Liver (tissue), 9 donors: ENCODE measurements around the gene ESRRA. TPM values are rescaled to one million over a fixed set of nuclear protein-coding genes. Genes with fewer than 3 reads are reported as not detected.

ENCODE experiments used
- DNase-seq: peaks from one replicate; pipeline ENCODE4 v3.0.0-alpha.2; 2017; ENCODE audit warnings: low spot score
- H3K27ac ChIP-seq, 2 donors: one replicate each; pipeline ENCODE4 v1.7.0; 2013; ENCODE audit warnings: inconsistent platforms in 2 of 2, low read length in 2 of 2, control low read depth in 1 of 2, low read depth in 1 of 2, mild to moderate bottlenecking in 1 of 2
- H3K27me3 ChIP-seq, 4 donors: one replicate each; pipeline versions ENCODE4 v1.6.1 to v1.7.0; 2013; ENCODE audit warnings: low read length in 3 of 4, inconsistent platforms in 1 of 4, mild to moderate bottlenecking in 1 of 4, moderate library complexity in 1 of 4; ENCODE audit not compliant: control insufficient read depth in 4 of 4, insufficient read depth in 4 of 4
- H3K36me3 ChIP-seq, 4 donors: one replicate each; pipeline versions ENCODE4 v1.6.1 to v1.7.0; 2013; ENCODE audit warnings: low read length in 3 of 4, mild to moderate bottlenecking in 3 of 4, low read depth in 1 of 4, moderate library complexity in 1 of 4; ENCODE audit not compliant: control insufficient read depth in 4 of 4, insufficient read depth in 3 of 4
- H3K4me1 ChIP-seq, 4 donors: one replicate each; pipeline versions ENCODE4 v1.6.1 to v1.7.0; 2013; ENCODE audit warnings: low read length in 3 of 4, mild to moderate bottlenecking in 3 of 4, moderate library complexity in 1 of 4; ENCODE audit not compliant: control insufficient read depth in 4 of 4, insufficient read depth in 4 of 4
- H3K4me3 ChIP-seq, 3 donors: one replicate each; pipeline versions ENCODE4 v1.6.1 to v1.7.0; 2013; ENCODE audit warnings: low read length in 3 of 3, control low read depth in 1 of 3, low read depth in 1 of 3, mild to moderate bottlenecking in 1 of 3
- H3K9ac ChIP-seq, 2 donors: one replicate each; pipeline ENCODE4 v1.7.0; 2013; ENCODE audit warnings: low read length in 2 of 2, mild to moderate bottlenecking in 2 of 2, moderate library complexity in 2 of 2, control low read depth in 1 of 2, low read depth in 1 of 2
- H3K9me3 ChIP-seq, 4 donors: one replicate each; pipeline versions ENCODE4 v1.6.1 to v1.7.0; 2013; ENCODE audit warnings: low read length in 3 of 4; ENCODE audit not compliant: control insufficient read depth in 4 of 4
- EGR1 ChIP-seq, 2 donors: IDR thresholded peaks; 2 replicates each; pipeline ENCODE4 v1.6.1; 2016 to 2018; ENCODE audit warnings: antibody characterized with exemption in 2 of 2, low read depth in 2 of 2
- FOXA1 ChIP-seq: IDR thresholded peaks from 2 replicates; pipeline ENCODE4 v1.6.1; 2016; ENCODE audit warnings: antibody characterized with exemption
- FOXA2 ChIP-seq: IDR thresholded peaks from 2 replicates; pipeline ENCODE4 v1.6.1; 2016; ENCODE audit warnings: antibody characterized with exemption
- GABPA ChIP-seq, 2 donors: IDR thresholded peaks in 1 of 2; conservative IDR thresholded peaks in 1 of 2; 2 replicates each; pipeline ENCODE4 v1.6.1; 2016; ENCODE audit warnings: antibody characterized with exemption in 2 of 2, mild to moderate bottlenecking in 1 of 2, moderate library complexity in 1 of 2
- HNF4A ChIP-seq, 2 donors: conservative IDR thresholded peaks; 2 replicates each; pipeline ENCODE4 v1.6.1; 2016; ENCODE audit warnings: antibody characterized with exemption in 2 of 2, mild to moderate bottlenecking in 2 of 2
- HNF4G ChIP-seq: IDR thresholded peaks from 2 replicates; pipeline ENCODE4 v1.6.1; 2016; ENCODE audit warnings: antibody characterized with exemption
- JUND ChIP-seq, 2 donors: IDR thresholded peaks; 2 replicates each; pipeline ENCODE4 v1.6.1; 2016; ENCODE audit warnings: antibody characterized with exemption in 2 of 2
- NR2F2 ChIP-seq: IDR thresholded peaks from 2 replicates; pipeline ENCODE4 v1.6.1; 2016; ENCODE audit warnings: antibody characterized with exemption
- RAD21 ChIP-seq, 2 donors: IDR thresholded peaks; 2 replicates each; pipeline ENCODE4 v1.6.1; 2016; ENCODE audit warnings: antibody characterized with exemption in 2 of 2, mild to moderate bottlenecking in 2 of 2
- RXRA ChIP-seq, 2 donors: IDR thresholded peaks; 2 replicates each; pipeline ENCODE4 v1.6.1; 2017 to 2018; ENCODE audit warnings: antibody characterized with exemption in 2 of 2, mild to moderate bottlenecking in 1 of 2
- SP1 ChIP-seq: IDR thresholded peaks from 2 replicates; pipeline ENCODE4 v1.6.1; 2018; ENCODE audit warnings: antibody characterized with exemption, mild to moderate bottlenecking
- TAF1 ChIP-seq: conservative IDR thresholded peaks from 2 replicates; pipeline ENCODE4 v1.6.1; 2016; ENCODE audit warnings: antibody characterized with exemption, mild to moderate bottlenecking
- YY1 ChIP-seq: IDR thresholded peaks from 2 replicates; pipeline ENCODE4 v1.6.1; 2016; ENCODE audit warnings: antibody characterized with exemption, mild to moderate bottlenecking
- WGBS: extraction: QIAGEN DNeasy Blood & Tissue Kit; methylation state at CpG from one replicate; pipeline ENCODE4 v1.1.7; 2013; 5-methylcytosine and 5-hydroxymethylcytosine counted together
- polyA plus RNA-seq, 2 donors: library from polyadenylated mRNA; stranded (reverse) in 1 of 2; unstranded in 1 of 2; fragments of 200-250 nt in 1 of 2; fragments of >200 nt in 1 of 2; fragmentation: Nextera tagmentation in 1 of 2; extraction: Ambion mirVana in 1 of 2; gene quantifications; one replicate each; pipeline versions ENCODE4 v1.2.1 to v1.2.3, GENCODE V29; 2013 to 2015
- total RNA-seq, 2 donors: library from RNA; depleted of rRNA; stranded (reverse); fragments of >200 nt; gene quantifications; one replicate each; pipeline ENCODE4 v1.2.3, GENCODE V29; 2014
- TF ChIP-seq, protein P1 (sequence below): IDR thresholded peaks from 2 replicates; pipeline ENCODE4 v1.6.1; 2016; ENCODE audit warnings: antibody characterized with exemption
- TF ChIP-seq, protein P2 (sequence below): fragments of 150-350 bp; IDR thresholded peaks from 2 replicates; pipeline ENCODE4 v1.5.1; 2017; ENCODE audit warnings: improper control_type of control experiment, low read depth, low read length; ENCODE audit not compliant: missing input control
- TF ChIP-seq, protein P3 (sequence below): IDR thresholded peaks from 2 replicates; pipeline ENCODE4 v1.6.1; 2016; ENCODE audit warnings: antibody characterized with exemption
- TF ChIP-seq, protein P4 (sequence below): IDR thresholded peaks from 2 replicates; pipeline ENCODE4 v1.6.1; 2016; ENCODE audit warnings: antibody characterized with exemption, mild to moderate bottlenecking
- TF ChIP-seq, protein P5 (sequence below): IDR thresholded peaks from 2 replicates; pipeline ENCODE4 v1.6.1; 2016; ENCODE audit warnings: antibody characterized with exemption
- donor health status: healthy.
- donor health status: healthy.
- donor health status: healthy.
- donor health status: healthy.
- donor health status: healthy.

ESRRA gene
- total and polyA plus RNA-seq, 4 donors = 13.9 to 64.8 (median 37.5) TPM

DNA sequence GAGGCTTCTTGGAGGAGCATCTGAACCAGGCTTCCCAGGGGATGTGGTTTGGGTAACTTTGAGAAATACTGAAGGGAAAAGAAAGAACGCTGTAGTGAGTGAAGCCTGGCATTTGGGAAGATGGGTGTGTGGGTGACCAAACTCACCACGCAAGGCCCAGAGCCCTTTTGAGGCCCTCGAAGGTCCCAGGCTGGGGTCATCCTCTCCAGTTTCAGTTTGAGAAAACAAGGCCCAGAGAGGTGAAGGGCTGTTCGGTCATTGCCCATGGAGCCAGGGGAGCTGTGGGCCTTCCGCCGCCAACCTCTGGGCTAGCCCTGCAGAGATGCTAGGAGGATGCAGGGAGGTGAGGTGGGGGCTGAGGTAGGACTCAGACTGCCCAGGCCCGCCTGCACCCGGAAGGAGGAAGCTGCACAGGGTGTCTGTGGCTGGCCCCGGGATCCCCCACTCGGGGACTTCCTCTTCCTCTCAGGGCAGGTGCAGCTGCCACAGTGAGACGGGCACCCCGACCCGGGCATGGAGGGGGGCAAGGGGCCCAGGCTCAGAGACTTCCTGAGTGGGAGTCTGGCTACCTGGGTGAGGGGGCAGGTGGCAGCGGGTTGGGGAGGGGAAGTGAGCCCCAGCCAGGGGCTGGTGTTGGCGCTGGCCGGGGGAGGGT lies 34.6 kb downstream of the ESRRA start, which contains the start of gene CCDC88B:
Gene CCDC88B (plus strand): TSS at position 451 of the 655 bp plus-strand sequence. CDS start 63 bp downstream, at position 514.
- Histone ChIP-seq H3K9me3 (no peaks in the 10 kb centered on the region), H3K36me3 (no peaks in the 10 kb centered on the region), H3K9ac (no peak within 1 kb of the TSS), H3K4me1 (peaks cover 0 to 12% (median 7%) of the 10 kb centered on the region in 4 donors), H3K27ac (peak within 1 kb of the TSS; percentile 18 to 61), H3K4me3 (peak within 1 kb of the TSS in 1 of 3 donors; percentile 21), H3K27me3 (no peaks in the 10 kb centered on the region)
- WGBS = 74% methylated on average over 16 of the region's 16 CpGs
- no peak for DNase-seq
- TF ChIP-seq TAF1 = no peak
- no peak for TF ChIP-seq HNF4A (conservative IDR thresholded peaks at IDR 0.05)
- no peak for TF ChIP-seq FOXA1
- no peak for TF ChIP-seq EGR1 (IDR thresholded peaks at IDR 0.05; ENCODE audit: low read depth in 2 of 2)
- TF ChIP-seq HNF4G = no peak
- TF ChIP-seq, protein P1, sequence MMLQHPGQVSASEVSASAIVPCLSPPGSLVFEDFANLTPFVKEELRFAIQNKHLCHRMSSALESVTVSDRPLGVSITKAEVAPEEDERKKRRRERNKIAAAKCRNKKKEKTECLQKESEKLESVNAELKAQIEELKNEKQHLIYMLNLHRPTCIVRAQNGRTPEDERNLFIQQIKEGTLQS = no peak
- no peak for TF ChIP-seq JUND (IDR thresholded peaks at IDR 0.05)
- no peak for TF ChIP-seq YY1
- no peak for TF ChIP-seq SP1
- no peak for TF ChIP-seq RXRA (IDR thresholded peaks at IDR 0.05)
- TF ChIP-seq, protein P2, sequence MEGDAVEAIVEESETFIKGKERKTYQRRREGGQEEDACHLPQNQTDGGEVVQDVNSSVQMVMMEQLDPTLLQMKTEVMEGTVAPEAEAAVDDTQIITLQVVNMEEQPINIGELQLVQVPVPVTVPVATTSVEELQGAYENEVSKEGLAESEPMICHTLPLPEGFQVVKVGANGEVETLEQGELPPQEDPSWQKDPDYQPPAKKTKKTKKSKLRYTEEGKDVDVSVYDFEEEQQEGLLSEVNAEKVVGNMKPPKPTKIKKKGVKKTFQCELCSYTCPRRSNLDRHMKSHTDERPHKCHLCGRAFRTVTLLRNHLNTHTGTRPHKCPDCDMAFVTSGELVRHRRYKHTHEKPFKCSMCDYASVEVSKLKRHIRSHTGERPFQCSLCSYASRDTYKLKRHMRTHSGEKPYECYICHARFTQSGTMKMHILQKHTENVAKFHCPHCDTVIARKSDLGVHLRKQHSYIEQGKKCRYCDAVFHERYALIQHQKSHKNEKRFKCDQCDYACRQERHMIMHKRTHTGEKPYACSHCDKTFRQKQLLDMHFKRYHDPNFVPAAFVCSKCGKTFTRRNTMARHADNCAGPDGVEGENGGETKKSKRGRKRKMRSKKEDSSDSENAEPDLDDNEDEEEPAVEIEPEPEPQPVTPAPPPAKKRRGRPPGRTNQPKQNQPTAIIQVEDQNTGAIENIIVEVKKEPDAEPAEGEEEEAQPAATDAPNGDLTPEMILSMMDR = no peak
- no peak for TF ChIP-seq GABPA (IDR thresholded peaks at IDR 0.05 in 1 of 2, conservative IDR thresholded peaks at IDR 0.05 in 1 of 2)
- TF ChIP-seq, protein P3, sequence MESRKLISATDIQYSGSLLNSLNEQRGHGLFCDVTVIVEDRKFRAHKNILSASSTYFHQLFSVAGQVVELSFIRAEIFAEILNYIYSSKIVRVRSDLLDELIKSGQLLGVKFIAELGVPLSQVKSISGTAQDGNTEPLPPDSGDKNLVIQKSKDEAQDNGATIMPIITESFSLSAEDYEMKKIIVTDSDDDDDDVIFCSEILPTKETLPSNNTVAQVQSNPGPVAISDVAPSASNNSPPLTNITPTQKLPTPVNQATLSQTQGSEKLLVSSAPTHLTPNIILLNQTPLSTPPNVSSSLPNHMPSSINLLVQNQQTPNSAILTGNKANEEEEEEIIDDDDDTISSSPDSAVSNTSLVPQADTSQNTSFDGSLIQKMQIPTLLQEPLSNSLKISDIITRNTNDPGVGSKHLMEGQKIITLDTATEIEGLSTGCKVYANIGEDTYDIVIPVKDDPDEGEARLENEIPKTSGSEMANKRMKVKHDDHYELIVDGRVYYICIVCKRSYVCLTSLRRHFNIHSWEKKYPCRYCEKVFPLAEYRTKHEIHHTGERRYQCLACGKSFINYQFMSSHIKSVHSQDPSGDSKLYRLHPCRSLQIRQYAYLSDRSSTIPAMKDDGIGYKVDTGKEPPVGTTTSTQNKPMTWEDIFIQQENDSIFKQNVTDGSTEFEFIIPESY = no peak
- TF ChIP-seq, protein P4, sequence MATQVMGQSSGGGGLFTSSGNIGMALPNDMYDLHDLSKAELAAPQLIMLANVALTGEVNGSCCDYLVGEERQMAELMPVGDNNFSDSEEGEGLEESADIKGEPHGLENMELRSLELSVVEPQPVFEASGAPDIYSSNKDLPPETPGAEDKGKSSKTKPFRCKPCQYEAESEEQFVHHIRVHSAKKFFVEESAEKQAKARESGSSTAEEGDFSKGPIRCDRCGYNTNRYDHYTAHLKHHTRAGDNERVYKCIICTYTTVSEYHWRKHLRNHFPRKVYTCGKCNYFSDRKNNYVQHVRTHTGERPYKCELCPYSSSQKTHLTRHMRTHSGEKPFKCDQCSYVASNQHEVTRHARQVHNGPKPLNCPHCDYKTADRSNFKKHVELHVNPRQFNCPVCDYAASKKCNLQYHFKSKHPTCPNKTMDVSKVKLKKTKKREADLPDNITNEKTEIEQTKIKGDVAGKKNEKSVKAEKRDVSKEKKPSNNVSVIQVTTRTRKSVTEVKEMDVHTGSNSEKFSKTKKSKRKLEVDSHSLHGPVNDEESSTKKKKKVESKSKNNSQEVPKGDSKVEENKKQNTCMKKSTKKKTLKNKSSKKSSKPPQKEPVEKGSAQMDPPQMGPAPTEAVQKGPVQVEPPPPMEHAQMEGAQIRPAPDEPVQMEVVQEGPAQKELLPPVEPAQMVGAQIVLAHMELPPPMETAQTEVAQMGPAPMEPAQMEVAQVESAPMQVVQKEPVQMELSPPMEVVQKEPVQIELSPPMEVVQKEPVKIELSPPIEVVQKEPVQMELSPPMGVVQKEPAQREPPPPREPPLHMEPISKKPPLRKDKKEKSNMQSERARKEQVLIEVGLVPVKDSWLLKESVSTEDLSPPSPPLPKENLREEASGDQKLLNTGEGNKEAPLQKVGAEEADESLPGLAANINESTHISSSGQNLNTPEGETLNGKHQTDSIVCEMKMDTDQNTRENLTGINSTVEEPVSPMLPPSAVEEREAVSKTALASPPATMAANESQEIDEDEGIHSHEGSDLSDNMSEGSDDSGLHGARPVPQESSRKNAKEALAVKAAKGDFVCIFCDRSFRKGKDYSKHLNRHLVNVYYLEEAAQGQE = no peak
- no peak for TF ChIP-seq NR2F2
- TF ChIP-seq, protein P5, sequence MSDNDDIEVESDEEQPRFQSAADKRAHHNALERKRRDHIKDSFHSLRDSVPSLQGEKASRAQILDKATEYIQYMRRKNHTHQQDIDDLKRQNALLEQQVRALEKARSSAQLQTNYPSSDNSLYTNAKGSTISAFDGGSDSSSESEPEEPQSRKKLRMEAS = no peak
- no peak for TF ChIP-seq FOXA2
- no peak for TF ChIP-seq RAD21 (IDR thresholded peaks at IDR 0.05)
